Motor neuron (in vitro differentiated cells): ENCODE results near the gene PCDHB4. TPM values are rescaled to one million over a fixed set of nuclear protein-coding genes. Genes with fewer than 3 reads are reported as not detected.
"Not testable (repeated sequence)": the region's sequence is repeated elsewhere in the genome, so short reads cannot be mapped to it uniquely, and the experiment has no call there.

Experiments used
- ATAC-seq, 8 experiments: fragments of 200-7000 bp; cut with Tn5 transposase; replicated peaks in 6 of 8; 2 replicates each; pipeline ENCODE4 v1.8.0; 2021; ENCODE audit warnings: mild to moderate bottlenecking in 8 of 8, moderate library complexity in 8 of 8
- H3K27ac ChIP-seq, 2 donors: fragments of 250-450 bp; sonication (Bioruptor Pico); 2 replicates each; pipeline ENCODE4 v1.9.0; 2021; ENCODE audit warnings: antibody characterized with exemption in 2 of 2, mild to moderate bottlenecking in 2 of 2, moderate library complexity in 1 of 2
- H3K4me1 ChIP-seq, 2 donors: fragments of 250-450 bp; sonication (Bioruptor Pico); replicated peaks in 1 of 2; 2 replicates each; pipeline ENCODE4 v1.6.1; 2021; ENCODE audit warnings: antibody characterized with exemption in 2 of 2, mild to moderate bottlenecking in 2 of 2, moderate library complexity in 1 of 2
- H3K4me3 ChIP-seq, 5 donors: fragments of 250-450 bp; sonication (Bioruptor Pico); 2 replicates each; pipeline ENCODE4 v1.9.0; 2021; ENCODE audit warnings: antibody characterized with exemption in 5 of 5, mild to moderate bottlenecking in 5 of 5, moderate library complexity in 4 of 5
- WGBS, 10 experiments: fragments of 450-650 bp; shearing (Covaris generic); methylation state at CpG; one replicate each; pipeline ENCODE4 v1.0.0; 2022; 5-methylcytosine and 5-hydroxymethylcytosine counted together
- in situ Hi-C, 9 experiments: fragments of 400-800 bp; cut with MboI; loops; one replicate each; pipeline ENCODE4 v1.15.0; 2021; ENCODE audit warnings: low sequenced_read_pairs in 9 of 9, low pct_unique_long_range_greater_than_20kb in 2 of 9; ENCODE audit not compliant: unreplicated experiment in 9 of 9
- total RNA-seq, 8 experiments: library from RNA; unstranded; fragments of 300-600 nt; gene quantifications; 2 replicates each; pipeline versions ENCODE4 v1.2.3 to v1.2.4, GENCODE V29; 2022

Gene PCDHB4
- total RNA-seq, 8 experiments from 2014 or later, result 0.20 to 2.0 (median 1.2) TPM

GRCh38 chr5:141119250-141119649 is 2.4 kb upstream of the PCDHB4 start:
- H3K4me3 ChIP-seq, result no peak overlapping the region
- in situ Hi-C loops, result no loop called here
- WGBS, 10 experiments, result 0 to 86% (median 21%) methylated on average over 1 to 2 of the region's 2 CpGs; no CpG with 5 or more reads in 1 of the 10 experiments
- ATAC-seq, result no peak
- H3K4me1 ChIP-seq, result no peaks in the 10 kb centered on the region
- no peak overlapping the region for H3K27ac ChIP-seq

GRCh38 chr5:141121985-141122384 is 367 bp downstream of the PCDHB4 start:
- Histone ChIP-seq H3K27ac (no peak overlapping the region), H3K4me1 (no peaks in the 10 kb centered on the region), H3K4me3 (peak overlapping the region in 3 of 5 donors; percentile 16 to 22 (median 19))
- in situ Hi-C loops, result no loop called here
- WGBS, 10 experiments, result 0 to 100% (median 69%) methylated on average over 1 to 10 of the region's 12 CpGs; no CpG with 5 or more reads in 2 of the 10 experiments
- ATAC-seq, result no peak

- no CpG with 5 or more reads among the region's 73 CpGs for WGBS, 10 experiments
- ATAC-seq, in situ Hi-C loops, H3K27ac ChIP-seq, H3K4me3 ChIP-seq, H3K4me1 ChIP-seq: not testable (repeated sequence)
Observed at GRCh38 chr5:141123396-141124135, 1.9 kb downstream of the PCDHB4 start.

- Histone ChIP-seq H3K4me3 (no peak overlapping the region), H3K27ac (no peak overlapping the region), H3K4me1 (no peaks in the 10 kb centered on the region)
- ATAC-seq, result no peak
- in situ Hi-C loops, result no loop called here
- WGBS, 10 experiments, result 0 to 100% (median 80%) methylated on average over 1 of the region's 1 CpG; no CpG with 5 or more reads in 3 of the 10 experiments
Observed at GRCh38 chr5:141127305-141127704, 5.7 kb downstream of the PCDHB4 start.

- H3K4me3 ChIP-seq, result peak within 1 kb of the TSS in 3 of 5 donors; percentile 33 to 66 (median 43)
- in situ Hi-C loops, result no loop called here
- H3K27ac ChIP-seq, result peak within 1 kb of the TSS in 1 of 2 donors; percentile 80
- H3K4me1 ChIP-seq, result no peaks in the 10 kb centered on the region
- WGBS, 10 experiments, result 7 to 90% (median 52%) methylated on average over 5 to 20 of the region's 22 CpGs
- ATAC-seq, result peak in 3 of 8 experiments; percentile 24 to 91 (median 34)
Observed at GRCh38 chr5:141135030-141135717, 13.6 kb downstream of the PCDHB4 start, which contains the start of gene PCDHB5. Gene PCDHB5, plus strand, starts transcription at chr5:141135206. Its CDS starts 229 bp downstream, at chr5:141135435.

- H3K4me3 ChIP-seq, result peak overlapping the region in 3 of 5 donors; percentile 33 to 66 (median 43)
- no peaks in the 10 kb centered on the region for H3K4me1 ChIP-seq
- in situ Hi-C loops, result no loop called here
- peak overlapping the region in 1 of 2 donors; percentile 80 for H3K27ac ChIP-seq
- ATAC-seq, result peak in 1 of 8 experiments; percentile 70
- WGBS, 10 experiments, result 0 to 97% (median 47%) methylated on average over 1 to 14 of the region's 19 CpGs; no CpG with 5 or more reads in 1 of the 10 experiments
Observed at GRCh38 chr5:141135718-141136266, 14.2 kb downstream of the PCDHB4 start.

- not testable (repeated sequence) for H3K4me1 ChIP-seq
- 25 to 80% (median 31%) methylated on average over 1 to 4 of the region's 34 CpGs; no CpG with 5 or more reads in 7 of the 10 experiments for WGBS, 10 experiments
Observed at GRCh38 chr5:141137346-141137745, 15.7 kb downstream of the PCDHB4 start.

GRCh38 chr5:141149812-141150211 is 28.2 kb downstream of the PCDHB4 start, which contains the start of gene PCDHB6:
Gene PCDHB6, plus strand, starts transcription at chr5:141150057. Its CDS starts 201 bp downstream, at chr5:141150258.
- in situ Hi-C loops, result loop anchor here in 1 of 9 experiments (25.0 kb wide), 1 partner anchor 112 kb away; no protein-coding TSS in a partner anchor
- ATAC-seq, result peak in 4 of 8 experiments; percentile 45 to 94 (median 70)
- Histone ChIP-seq H3K27ac (no peak within 1 kb of the TSS), H3K4me3 (peak within 1 kb of the TSS in 3 of 5 donors; percentile 4 to 34 (median 21)), H3K4me1 (no peaks in the 10 kb centered on the region)
- 0 to 88% (median 6%) methylated on average over 1 to 18 of the region's 18 CpGs for WGBS, 10 experiments

More at GRCh38 chr5:141137346-141137745, 15.7 kb downstream of the PCDHB4 start:
- H3K4me3 ChIP-seq, H3K27ac ChIP-seq, ATAC-seq, in situ Hi-C loops: not testable (repeated sequence)

GRCh38 chr5:141150224-141150992 is 28.8 kb downstream of the PCDHB4 start:
- WGBS, 10 experiments, result 5 to 96% (median 29%) methylated on average over 2 to 24 of the region's 33 CpGs
- in situ Hi-C loops, result loop anchor here in 1 of 9 experiments (25.0 kb wide), 1 partner anchor 112 kb away; no protein-coding TSS in a partner anchor
- Histone ChIP-seq H3K4me1 (no peaks in the 10 kb centered on the region), H3K4me3 (peak overlapping the region in 3 of 5 donors; percentile 4 to 34 (median 21)), H3K27ac (no peak overlapping the region)
- peak in 3 of 8 experiments; percentile 46 to 53 (median 52) for ATAC-seq

GRCh38 chr5:141150993-141151325 is 29.3 kb downstream of the PCDHB4 start:
- 0 to 73% (median 8%) methylated on average over 1 to 13 of the region's 13 CpGs; no CpG with 5 or more reads in 3 of the 10 experiments for WGBS, 10 experiments
- in situ Hi-C loops, result loop anchor here in 1 of 9 experiments (25.0 kb wide), 1 partner anchor 111 kb away; no protein-coding TSS in a partner anchor

GRCh38 chr5:141151632-141152031 is 30.0 kb downstream of the PCDHB4 start:
- 90% methylated on average over 16 of the region's 41 CpGs; no CpG with 5 or more reads in 9 of the 10 experiments for WGBS, 10 experiments
- ATAC-seq, H3K4me1 ChIP-seq, H3K27ac ChIP-seq: not testable (repeated sequence)
- in situ Hi-C loops, result loop anchor here in 1 of 9 experiments (25.0 kb wide), 1 partner anchor 111 kb away; no protein-coding TSS in a partner anchor
- H3K4me3 ChIP-seq, result peak overlapping the region in 1 of 5 donors; percentile 34

More at GRCh38 chr5:141150993-141151325, 29.3 kb downstream of the PCDHB4 start:
- H3K4me3 ChIP-seq, result peak overlapping the region in 3 of 5 donors; percentile 4 to 34 (median 21)
- no peaks in the 10 kb centered on the region for H3K4me1 ChIP-seq
- H3K27ac ChIP-seq, result no peak overlapping the region
- ATAC-seq, result no peak

- not testable (repeated sequence) for H3K4me1 ChIP-seq, ATAC-seq, H3K27ac ChIP-seq
- in situ Hi-C loops, result loop anchor here in 1 of 9 experiments (25.0 kb wide), 1 partner anchor 110 kb away; no protein-coding TSS in a partner anchor
- 0 to 90% (median 73%) methylated on average over 1 to 2 of the region's 36 CpGs; no CpG with 5 or more reads in 7 of the 10 experiments for WGBS, 10 experiments
- peak overlapping the region in 1 of 5 donors; percentile 14 for H3K4me3 ChIP-seq
Observed at GRCh38 chr5:141152096-141152495, 30.5 kb downstream of the PCDHB4 start.
